ENCODE results near the gene HADHA. TPM values are rescaled to one million over a fixed set of nuclear protein-coding genes. Genes with fewer than 3 reads are reported as not detected.

HADHA gene
- total RNA-seq, 1 donor from 2014 or later, result 523 TPM

DNA sequence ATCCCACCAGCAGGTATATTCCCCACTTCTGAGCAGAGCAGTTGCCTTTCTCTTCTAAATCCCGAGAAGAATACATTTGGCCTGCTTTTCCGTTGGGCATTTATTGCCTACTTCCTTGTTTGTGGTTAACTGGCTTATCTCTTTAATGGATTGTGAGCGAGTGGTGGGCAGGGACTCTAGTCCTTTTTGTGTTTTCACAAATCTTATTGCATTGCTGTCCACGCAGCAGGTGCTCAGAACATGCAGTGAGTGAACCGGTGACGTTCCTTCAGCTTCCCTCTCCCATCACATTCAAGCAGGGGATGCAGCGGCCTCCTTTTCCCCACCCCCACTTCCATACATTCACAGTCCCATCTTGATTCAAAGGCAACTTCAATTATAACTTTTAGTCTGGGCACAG lies 100.4 kb downstream of the HADHA start:
- DNase-seq, result no peak
- intact Hi-C loops (cut with micrococcal nuclease), result loop anchor here (5.0 kb wide), 1 partner anchor 152 kb away; no protein-coding TSS in a partner anchor
- no peaks in the 10 kb centered on the region for H3K36me3 ChIP-seq
- H3K9me3 ChIP-seq (replicated peaks), result no peaks in the 10 kb centered on the region
- peaks cover 5% of the 10 kb centered on the region for H3K4me1 ChIP-seq
- TF ChIP-seq, protein P1, sequence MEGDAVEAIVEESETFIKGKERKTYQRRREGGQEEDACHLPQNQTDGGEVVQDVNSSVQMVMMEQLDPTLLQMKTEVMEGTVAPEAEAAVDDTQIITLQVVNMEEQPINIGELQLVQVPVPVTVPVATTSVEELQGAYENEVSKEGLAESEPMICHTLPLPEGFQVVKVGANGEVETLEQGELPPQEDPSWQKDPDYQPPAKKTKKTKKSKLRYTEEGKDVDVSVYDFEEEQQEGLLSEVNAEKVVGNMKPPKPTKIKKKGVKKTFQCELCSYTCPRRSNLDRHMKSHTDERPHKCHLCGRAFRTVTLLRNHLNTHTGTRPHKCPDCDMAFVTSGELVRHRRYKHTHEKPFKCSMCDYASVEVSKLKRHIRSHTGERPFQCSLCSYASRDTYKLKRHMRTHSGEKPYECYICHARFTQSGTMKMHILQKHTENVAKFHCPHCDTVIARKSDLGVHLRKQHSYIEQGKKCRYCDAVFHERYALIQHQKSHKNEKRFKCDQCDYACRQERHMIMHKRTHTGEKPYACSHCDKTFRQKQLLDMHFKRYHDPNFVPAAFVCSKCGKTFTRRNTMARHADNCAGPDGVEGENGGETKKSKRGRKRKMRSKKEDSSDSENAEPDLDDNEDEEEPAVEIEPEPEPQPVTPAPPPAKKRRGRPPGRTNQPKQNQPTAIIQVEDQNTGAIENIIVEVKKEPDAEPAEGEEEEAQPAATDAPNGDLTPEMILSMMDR (IDR thresholded peaks at IDR 0.05; ENCODE audit: borderline replicate concordance), result no peak
- no peak overlapping the region for H3K4me3 ChIP-seq
- no peak overlapping the region for H3K27ac ChIP-seq (replicated peaks)
- H3K27me3 ChIP-seq (ENCODE audit: low read depth), result no peaks in the 10 kb centered on the region

DNA sequence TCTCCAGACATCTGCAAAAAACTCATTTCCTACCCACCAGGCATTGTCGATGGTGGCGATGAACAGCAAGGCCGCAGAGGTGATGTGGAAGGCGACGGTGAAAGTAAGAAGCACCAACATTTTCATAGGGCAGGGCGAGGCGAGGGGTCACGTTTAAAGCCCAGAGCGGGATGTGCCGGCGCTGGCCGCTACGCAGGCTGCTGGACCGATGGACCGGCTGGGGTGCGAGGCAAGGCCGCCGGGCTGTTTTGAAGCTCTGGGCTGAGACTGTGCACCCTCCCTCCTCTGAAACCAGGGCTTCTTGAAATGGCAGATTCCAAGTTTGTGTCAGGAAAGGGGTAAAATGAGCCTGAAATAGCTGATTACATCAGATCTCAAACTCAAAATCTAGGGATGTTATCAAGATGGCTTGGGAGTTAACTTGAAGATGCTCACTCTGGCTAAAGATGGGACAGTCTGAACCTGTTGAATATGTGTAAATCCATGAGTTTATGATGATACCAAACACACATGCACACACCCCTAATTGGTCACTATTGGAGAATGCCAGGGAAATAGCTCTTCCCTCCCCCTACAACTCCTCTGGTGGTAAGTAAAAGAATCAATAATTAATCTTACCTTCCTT lies 103.2 kb downstream of the HADHA start:
- H3K36me3 ChIP-seq, result peaks cover 3% of the 10 kb centered on the region
- intact Hi-C loops (cut with micrococcal nuclease), result loop anchor here (5.0 kb wide), 1 partner anchor 149 kb away; no protein-coding TSS in a partner anchor
- TF ChIP-seq, protein P1 (IDR thresholded peaks at IDR 0.05; ENCODE audit: borderline replicate concordance), result no peak
- H3K27me3 ChIP-seq (ENCODE audit: low read depth), result no peaks in the 10 kb centered on the region
- no peak overlapping the region for H3K27ac ChIP-seq (replicated peaks)
- no peaks in the 10 kb centered on the region for H3K9me3 ChIP-seq (replicated peaks)
- H3K4me3 ChIP-seq, result no peak overlapping the region
- DNase-seq, result no peak
- peaks cover 12% of the 10 kb centered on the region for H3K4me1 ChIP-seq

Other genes with a start within 250 kb of the HADHA start
- gene RAB10, start 210.5 kb downstream of the HADHA start, total RNA-seq, result 86.1 TPM
- 0.93 TPM for gene GAREM2, start 71.5 kb downstream of the HADHA start, total RNA-seq
- gene HADHB, start 307 bp upstream of the HADHA start, total RNA-seq, result 1,332 TPM
- gene SELENOI, start 101.5 kb upstream of the HADHA start, total RNA-seq, result 10.8 TPM
- gene ADGRF3, start 102.2 kb upstream of the HADHA start, total RNA-seq, result not detected
- not detected for gene DRC1, start 157.3 kb upstream of the HADHA start, total RNA-seq
- not detected for gene OTOF, start 233.5 kb upstream of the HADHA start, total RNA-seq